C4-2B (cell line): Measurements from ENCODE around the gene ZFAND3.

Experiments
- CTCF ChIP-seq: fragments of 450-650 bp; conservative IDR thresholded peaks from 2 replicates; pipeline ENCODE4 v1.5.1; 2017; ENCODE audit warnings: mild to moderate bottlenecking
- ZFX ChIP-seq: fragments of 450-650 bp; IDR thresholded peaks from 2 replicates; pipeline ENCODE4 v1.6.1; 2017

- TF ChIP-seq CTCF (no peak), ZFX (no peak)
These were observed 330.0 kb downstream of the ZFAND3 start for GRCh38 chr6:38149531-38149930.
